ENCODE results near the gene XXYLT1. TPM values are rescaled to one million over a fixed set of nuclear protein-coding genes. Genes with fewer than 3 reads are reported as not detected.
A peak's percentile ranks its signal among the peaks of the same experiment; 100 is the strongest.

XXYLT1 gene
- total and polyA plus RNA-seq, 3 experiments from 2014 or later: 7.9 to 10.5 (median 8.3) TPM

DNA sequence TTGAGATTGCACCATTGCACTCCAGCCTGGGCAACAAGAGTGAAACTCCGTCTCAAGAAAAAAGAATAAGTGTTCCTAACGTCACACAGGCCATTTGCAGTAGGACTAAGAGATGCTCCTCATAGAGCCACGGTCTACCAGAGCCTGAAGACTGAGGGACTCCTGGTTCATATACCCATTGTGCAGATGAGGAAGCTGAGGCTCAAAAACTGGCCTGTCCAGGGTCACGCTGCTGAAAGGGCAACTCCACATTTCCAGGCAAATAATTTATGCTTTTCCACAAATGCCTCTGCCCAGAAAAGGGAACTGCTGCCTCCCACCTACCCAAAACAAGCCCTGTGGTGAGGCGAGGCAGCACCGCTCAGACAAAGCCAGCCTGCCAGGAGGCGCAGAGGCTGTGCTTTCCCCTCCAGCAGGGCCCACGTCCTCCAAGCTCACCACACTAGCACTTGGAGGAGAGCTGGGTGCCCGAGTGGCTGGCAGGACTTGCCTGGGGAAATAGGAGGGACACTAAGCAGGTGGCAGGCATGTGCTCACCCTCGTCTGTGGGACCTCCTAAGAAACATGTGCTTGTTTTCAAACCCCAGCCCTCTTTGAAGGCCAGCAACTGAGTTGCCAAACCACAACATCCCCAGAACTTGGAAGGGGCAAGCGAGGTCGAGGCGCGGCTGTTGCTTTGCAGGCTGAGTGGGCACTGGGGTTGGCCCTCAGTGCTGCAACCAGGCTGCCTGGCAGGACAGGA lies 195.6 kb downstream of the XXYLT1 start:
- no peaks in the 10 kb centered on the region for H3K9me3 Mint-ChIP-seq
- no peaks in the 10 kb centered on the region for H3K4me1 ChIP-seq (ENCODE audit: insufficient read depth, low read length)
- peak overlapping the region in 1 of 8 donors; percentile 65 for H3K27ac Mint-ChIP-seq
- H3K4me3 Mint-ChIP-seq: no peak overlapping the region
- H3K27me3 ChIP-seq (ENCODE audit: insufficient read depth, low read length, poor library complexity, severe bottlenecking): no peaks in the 10 kb centered on the region
- no peaks in the 10 kb centered on the region for H3K4me1 Mint-ChIP-seq
- POLR2A ChIA-PET: no interaction called here
- H3K9me3 ChIP-seq (ENCODE audit: low read length): no peaks in the 10 kb centered on the region
- CTCF ChIA-PET: no interaction called here
- H3K4me3 ChIP-seq (ENCODE audit: low read length): no peak overlapping the region
- H3K36me3 Mint-ChIP-seq: peaks cover 0 to 3% (median 3%) of the 10 kb centered on the region in 3 donors
- peaks cover 0 to 1% of the 10 kb centered on the region in 2 donors for H3K27me3 Mint-ChIP-seq
- H3K36me3 ChIP-seq (ENCODE audit: insufficient read depth, low read length): no peaks in the 10 kb centered on the region
- no peak overlapping the region for H3K27ac ChIP-seq (ENCODE audit: low read depth, low read length)
- DNase-seq: peak in 1 of 5 donors; percentile 40

GRCh38 chr3:195073866-195074860 lies 196.8 kb downstream of the XXYLT1 start:
- H3K4me3 Mint-ChIP-seq: no peak overlapping the region
- H3K27ac Mint-ChIP-seq: peak overlapping the region in 2 of 8 donors; percentile 65 to 81
- no peak overlapping the region for H3K4me3 ChIP-seq (ENCODE audit: low read length)
- peaks cover 0 to 9% (median 3%) of the 10 kb centered on the region in 3 donors for H3K36me3 Mint-ChIP-seq
- no peaks in the 10 kb centered on the region for H3K4me1 ChIP-seq (ENCODE audit: insufficient read depth, low read length)
- no peaks in the 10 kb centered on the region for H3K9me3 ChIP-seq (ENCODE audit: low read length)
- DNase-seq: peak in 1 of 5 donors; percentile 38
- H3K4me1 Mint-ChIP-seq: no peaks in the 10 kb centered on the region
- H3K27me3 ChIP-seq (ENCODE audit: insufficient read depth, low read length, poor library complexity, severe bottlenecking): no peaks in the 10 kb centered on the region
- no peaks in the 10 kb centered on the region for H3K9me3 Mint-ChIP-seq
- peaks cover 0 to 1% of the 10 kb centered on the region in 2 donors for H3K27me3 Mint-ChIP-seq
- no peaks in the 10 kb centered on the region for H3K36me3 ChIP-seq (ENCODE audit: insufficient read depth, low read length)
- no peak overlapping the region for H3K27ac ChIP-seq (ENCODE audit: low read depth, low read length)
- ChIA-PET POLR2A (no interaction called here), CTCF (no interaction called here)

- no peaks in the 10 kb centered on the region for H3K9me3 ChIP-seq (ENCODE audit: low read length)
- peak in 1 of 5 donors; percentile 34 for DNase-seq
These were observed 197.9 kb downstream of the XXYLT1 start for GRCh38 chr3:195072916-195073564.

DNA sequence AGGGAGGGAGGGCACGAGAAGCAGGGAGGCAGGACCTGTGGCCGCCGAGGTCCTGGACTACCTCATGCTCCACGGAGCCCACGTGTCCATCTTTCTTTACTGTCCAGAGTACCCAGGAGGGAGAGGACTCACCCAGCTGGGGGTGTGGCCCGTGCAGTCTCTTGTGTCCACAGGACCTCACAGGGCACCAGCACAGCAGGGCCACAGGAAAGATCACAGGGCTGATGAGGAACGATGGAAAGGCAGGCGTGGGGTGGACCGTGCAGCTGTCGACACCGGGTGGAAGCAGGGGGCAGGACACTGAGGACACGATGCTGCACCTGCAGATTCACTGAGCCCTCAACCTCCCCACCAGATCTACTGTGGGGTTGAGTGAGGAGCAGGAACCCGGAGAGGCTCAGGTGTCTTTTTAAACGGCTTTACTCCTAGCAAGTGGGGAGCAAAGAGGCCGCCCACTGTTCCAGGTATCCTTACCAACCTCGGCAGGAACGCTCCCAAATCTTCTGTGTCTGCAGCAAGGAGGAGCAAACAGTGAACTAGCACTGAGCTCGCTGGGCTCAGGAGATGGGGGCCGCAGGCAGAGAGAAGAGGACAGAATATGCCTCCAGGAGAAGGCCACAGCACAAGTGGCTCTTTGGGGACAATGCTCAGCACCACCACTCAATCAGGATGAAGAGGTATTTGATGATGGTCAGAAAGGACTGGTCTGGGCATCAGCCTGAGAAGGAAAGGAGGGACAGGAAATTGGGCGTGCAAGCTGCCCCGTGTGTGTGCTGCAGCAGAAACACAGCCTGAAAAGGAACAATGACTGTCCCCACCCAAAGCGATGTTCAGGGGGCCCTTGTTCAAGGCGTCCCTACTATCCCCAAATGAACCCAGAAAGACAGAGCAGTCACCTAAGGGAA lies 198.8 kb downstream of the XXYLT1 start:
- Mint-ChIP-seq H3K36me3 (peaks cover 0 to 23% (median 7%) of the 10 kb centered on the region in 3 donors), H3K4me1 (no peaks in the 10 kb centered on the region), H3K4me3 (no peak overlapping the region), H3K9me3 (no peaks in the 10 kb centered on the region), H3K27ac (peak overlapping the region in 1 of 8 donors; percentile 57), H3K27me3 (no peaks in the 10 kb centered on the region)
- ChIA-PET POLR2A (no interaction called here), CTCF (no interaction called here)
- no peaks in the 10 kb centered on the region for H3K36me3 ChIP-seq (ENCODE audit: insufficient read depth, low read length)
- no peak overlapping the region for H3K4me3 ChIP-seq (ENCODE audit: low read length)
- DNase-seq: peak in 1 of 5 donors; percentile 29
- H3K27me3 ChIP-seq (ENCODE audit: insufficient read depth, low read length, poor library complexity, severe bottlenecking): no peaks in the 10 kb centered on the region
- H3K27ac ChIP-seq (ENCODE audit: low read depth, low read length): no peak overlapping the region
- no peaks in the 10 kb centered on the region for H3K4me1 ChIP-seq (ENCODE audit: insufficient read depth, low read length)
- H3K9me3 ChIP-seq (ENCODE audit: low read length): no peaks in the 10 kb centered on the region

More at GRCh38 chr3:195072916-195073564, 197.9 kb downstream of the XXYLT1 start:
- H3K27me3 ChIP-seq (ENCODE audit: insufficient read depth, low read length, poor library complexity, severe bottlenecking): no peaks in the 10 kb centered on the region
- POLR2A ChIA-PET: no interaction called here
- CTCF ChIA-PET: no interaction called here
- H3K36me3 ChIP-seq (ENCODE audit: insufficient read depth, low read length): no peaks in the 10 kb centered on the region
- H3K4me1 ChIP-seq (ENCODE audit: insufficient read depth, low read length): no peaks in the 10 kb centered on the region
- no peaks in the 10 kb centered on the region for H3K4me1 Mint-ChIP-seq
- H3K9me3 Mint-ChIP-seq: no peaks in the 10 kb centered on the region
- no peak overlapping the region for H3K27ac ChIP-seq (ENCODE audit: low read depth, low read length)
- H3K27me3 Mint-ChIP-seq: no peaks in the 10 kb centered on the region
- H3K4me3 ChIP-seq (ENCODE audit: low read length): no peak overlapping the region
- peaks cover 0 to 18% (median 6%) of the 10 kb centered on the region in 3 donors for H3K36me3 Mint-ChIP-seq
- H3K27ac Mint-ChIP-seq: no peak overlapping the region
- no peak overlapping the region for H3K4me3 Mint-ChIP-seq

GRCh38 chr3:195071011-195071728 lies 199.8 kb downstream of the XXYLT1 start:
- H3K36me3 ChIP-seq (ENCODE audit: insufficient read depth, low read length): no peaks in the 10 kb centered on the region
- CTCF ChIA-PET: interaction anchor here (0.6 to 1.5 kb wide), 2 partner anchors 17 to 26 kb away, joined by 3 to 5 read pairs; no protein-coding TSS in a partner anchor
- H3K36me3 Mint-ChIP-seq: peaks cover 0 to 23% (median 7%) of the 10 kb centered on the region in 3 donors

GRCh38 chr3:195070336-195070735 lies 200.6 kb downstream of the XXYLT1 start:
- H3K27ac Mint-ChIP-seq: no peak overlapping the region
- H3K4me1 ChIP-seq (ENCODE audit: insufficient read depth, low read length): no peaks in the 10 kb centered on the region
- peak in 1 of 5 donors; percentile 8 for DNase-seq
- H3K27ac ChIP-seq (ENCODE audit: low read depth, low read length): no peak overlapping the region
- peaks cover 0 to 23% (median 7%) of the 10 kb centered on the region in 3 donors for H3K36me3 Mint-ChIP-seq
- ChIA-PET POLR2A (no interaction called here), CTCF (interaction anchor here (1.5 kb wide), 1 partner anchor 18 kb away, joined by 3 read pairs; no protein-coding TSS in a partner anchor)
- H3K9me3 ChIP-seq (ENCODE audit: low read length): no peaks in the 10 kb centered on the region
- no peaks in the 10 kb centered on the region for H3K27me3 ChIP-seq (ENCODE audit: insufficient read depth, low read length, poor library complexity, severe bottlenecking)
- H3K27me3 Mint-ChIP-seq: no peaks in the 10 kb centered on the region
- no peak overlapping the region for H3K4me3 Mint-ChIP-seq
- peaks cover 0 to 4% (median 0%) of the 10 kb centered on the region in 3 donors for H3K4me1 Mint-ChIP-seq
- no peaks in the 10 kb centered on the region for H3K36me3 ChIP-seq (ENCODE audit: insufficient read depth, low read length)
- no peak overlapping the region for H3K4me3 ChIP-seq (ENCODE audit: low read length)
- peaks cover 0 to 3% (median 0%) of the 10 kb centered on the region in 5 donors for H3K9me3 Mint-ChIP-seq

More at GRCh38 chr3:195071011-195071728, 199.8 kb downstream of the XXYLT1 start:
- POLR2A ChIA-PET: no interaction called here
- Mint-ChIP-seq H3K27ac (no peak overlapping the region), H3K9me3 (no peaks in the 10 kb centered on the region), H3K4me3 (no peak overlapping the region), H3K27me3 (no peaks in the 10 kb centered on the region), H3K4me1 (peaks cover 0 to 4% (median 0%) of the 10 kb centered on the region in 3 donors)
- no peaks in the 10 kb centered on the region for H3K27me3 ChIP-seq (ENCODE audit: insufficient read depth, low read length, poor library complexity, severe bottlenecking)
- H3K9me3 ChIP-seq (ENCODE audit: low read length): no peaks in the 10 kb centered on the region
- no peak overlapping the region for H3K4me3 ChIP-seq (ENCODE audit: low read length)
- no peak overlapping the region for H3K27ac ChIP-seq (ENCODE audit: low read depth, low read length)
- DNase-seq: peak in 1 of 5 donors; percentile 14
- H3K4me1 ChIP-seq (ENCODE audit: insufficient read depth, low read length): no peaks in the 10 kb centered on the region
